Measurements from ENCODE around the gene TBC1D22A.

- TF ChIP-seq POLR2A (IDR thresholded peaks at IDR 0.05), result no peak
- TF ChIP-seq CTCF (IDR thresholded peaks at IDR 0.05), result no peak
Measured at GRCh38 chr22:46869329-46869728, 106.9 kb downstream of the TBC1D22A start.

Measured in gastroesophageal sphincter (tissue), 3 donors.